DMS53 treated with DMSO at 0.1 percent for 48 hours (cell line): ENCODE results near the gene MGAT2.
"Not testable (repeated sequence)": the region's sequence is repeated elsewhere in the genome, so short reads cannot be mapped to it uniquely, and the experiment has no call there.

Experiments used
- DNase-seq: peaks from one replicate; lab custom pipeline; 2025; ENCODE audit not compliant: unreplicated experiment; lab: John Stamatoyannopoulos, UW

Gene MGAT2

GRCh38 chr14:49653508-49653907 lies 32.9 kb downstream of the MGAT2 start:
- DNase-seq: no peak

GRCh38 chr14:49654511-49654910 lies 33.9 kb downstream of the MGAT2 start:
- DNase-seq: no peak

DNA sequence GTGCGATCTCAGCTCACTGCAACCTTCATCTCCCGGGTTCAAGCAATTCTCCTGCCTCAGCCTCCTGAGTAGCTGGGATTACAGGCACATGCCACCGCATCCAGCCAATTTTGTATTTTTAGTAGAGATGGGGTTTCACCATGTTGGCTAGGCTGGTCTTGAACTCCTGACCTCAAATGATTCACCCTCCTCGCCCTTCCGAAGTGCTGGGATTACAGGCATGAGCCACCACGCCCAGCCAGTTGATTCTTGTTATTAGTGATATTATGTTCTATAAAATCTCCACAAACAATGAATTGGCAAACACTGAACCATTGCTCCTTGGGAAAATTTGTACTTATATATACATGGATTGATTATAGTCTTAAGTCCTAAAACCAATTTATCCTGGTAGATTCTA lies 36.9 kb downstream of the MGAT2 start:
- DNase-seq: not testable (repeated sequence)

DNA sequence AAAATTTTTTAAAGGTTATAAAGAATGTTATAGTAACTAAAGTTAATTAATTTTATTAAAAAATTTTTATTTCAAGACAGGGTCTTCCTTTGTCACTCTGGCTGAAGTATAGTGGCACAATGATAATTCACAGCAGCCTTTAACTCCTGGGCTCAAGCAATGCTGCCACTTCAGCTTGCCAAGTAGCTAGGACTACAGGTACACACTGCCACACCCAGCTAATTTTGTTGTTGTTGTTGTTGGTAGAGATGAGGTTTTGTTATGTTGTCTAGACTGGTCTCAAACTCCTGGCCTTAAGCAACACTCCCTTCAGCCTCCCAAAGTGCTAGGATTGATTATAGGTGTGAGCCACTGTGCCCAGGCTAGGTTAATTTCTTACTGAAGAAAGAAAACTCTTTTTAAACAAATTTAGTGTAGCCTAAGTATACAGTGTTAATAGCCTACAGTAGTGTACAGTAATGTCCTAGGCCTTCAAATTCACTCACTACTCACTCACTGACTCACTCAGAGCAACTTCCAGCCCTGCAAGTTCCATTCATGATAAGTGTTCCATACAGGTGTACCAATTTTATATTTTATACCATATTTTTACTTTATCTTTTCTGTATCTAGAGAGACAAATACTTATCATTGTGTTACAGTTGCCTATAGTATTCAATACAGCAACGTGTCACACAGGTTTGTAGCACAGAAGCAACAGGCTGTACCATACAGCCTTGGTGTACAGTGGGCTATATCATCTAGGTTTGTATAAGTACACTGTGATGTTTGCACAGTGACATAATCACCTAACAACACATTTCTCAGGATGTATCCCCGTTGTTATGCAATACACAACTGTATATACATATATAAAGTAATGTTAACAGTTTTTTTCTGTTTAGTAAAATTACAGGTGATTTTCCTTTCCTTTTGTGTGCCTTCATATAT lies 39.2 kb downstream of the MGAT2 start:
- DNase-seq: peak; percentile 23

DNA sequence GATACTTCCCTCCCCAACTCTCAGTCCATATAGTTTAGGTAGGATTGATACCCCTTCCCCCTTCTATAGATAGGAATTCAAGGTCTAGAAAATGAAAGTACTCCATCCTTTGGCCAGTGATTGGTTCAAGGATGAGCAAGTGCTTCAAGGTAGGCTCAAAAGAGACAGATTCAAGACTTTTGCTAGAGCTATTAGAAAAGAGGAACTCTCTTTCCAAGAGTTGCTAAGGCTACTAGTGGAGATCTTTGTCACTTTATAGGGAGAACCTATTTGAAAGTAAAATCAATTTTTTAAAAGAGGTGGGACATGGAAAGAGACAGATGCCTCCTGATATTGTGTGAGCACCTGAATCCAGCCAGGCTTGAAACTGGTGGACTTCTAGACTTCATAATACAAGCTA lies 49.9 kb downstream of the MGAT2 start:
- no peak for DNase-seq
